Activated CD8-positive, alpha-beta memory T cell treated with anti-CD3 and anti-CD28 coated beads for 4 hours (primary cell): ENCODE measurements around the gene ZNF628.

Experiments
- DNase-seq, 2 donors: peaks; one replicate each; pipeline ENCODE4 v3.0.0-alpha.2; 2020; ENCODE audit warnings: low read depth in 2 of 2

The ZNF628 gene

DNA sequence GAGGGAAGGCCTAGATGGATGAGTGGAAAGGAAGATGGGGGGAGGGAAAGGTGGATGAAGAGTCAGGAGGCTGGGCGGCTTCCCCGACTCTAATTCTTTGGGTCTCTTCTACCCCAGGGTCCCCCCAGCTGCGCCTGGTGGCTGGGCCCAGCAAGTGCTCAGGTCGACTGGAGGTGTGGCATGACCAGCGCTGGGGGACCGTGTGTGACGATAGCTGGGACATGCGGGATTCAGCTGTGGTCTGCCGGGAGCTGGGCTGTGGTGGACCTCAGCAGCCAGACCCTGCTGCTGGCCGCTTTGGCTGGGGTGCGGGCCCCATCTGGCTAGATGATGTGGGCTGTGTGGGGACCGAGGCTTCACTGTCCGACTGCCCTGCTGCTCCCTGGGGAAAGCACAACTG lies 21.3 kb downstream of the ZNF628 start:
- DNase-seq: no peak

DNA sequence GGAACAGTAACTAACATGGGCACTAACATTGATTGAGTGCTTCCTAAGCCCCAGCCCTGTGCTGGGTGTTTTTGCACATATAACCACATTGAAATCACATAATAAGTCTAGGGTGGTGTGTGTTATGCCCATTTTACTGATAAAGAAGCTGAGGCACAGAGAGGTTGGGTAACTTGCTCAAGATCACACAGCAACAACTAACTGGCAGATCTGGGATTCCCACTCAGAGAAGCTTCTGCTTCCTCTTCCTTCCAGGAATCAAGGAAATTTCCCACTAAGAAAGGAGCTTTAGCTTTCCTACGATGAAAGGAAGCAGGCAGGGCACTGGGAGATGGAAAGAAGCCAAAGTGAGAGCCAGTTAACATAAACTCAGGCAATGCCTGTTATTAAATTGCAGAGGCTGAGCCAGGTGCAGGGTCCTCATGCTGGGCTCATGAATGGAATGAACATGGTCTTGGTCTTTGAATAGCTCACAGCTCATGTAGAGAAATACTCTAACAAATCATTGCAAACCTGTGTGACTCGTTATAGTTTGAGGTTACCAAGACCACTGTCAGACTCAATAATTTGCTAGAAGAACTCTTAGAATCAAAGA lies 21.9 kb downstream of the ZNF628 start:
- DNase-seq: no peak

- DNase-seq: no peak
Observed at GRCh38 chr19:55500368-55500952, 24.0 kb downstream of the ZNF628 start.

- no peak for DNase-seq
Observed at GRCh38 chr19:55502197-55502952, 26.0 kb downstream of the ZNF628 start.

DNA sequence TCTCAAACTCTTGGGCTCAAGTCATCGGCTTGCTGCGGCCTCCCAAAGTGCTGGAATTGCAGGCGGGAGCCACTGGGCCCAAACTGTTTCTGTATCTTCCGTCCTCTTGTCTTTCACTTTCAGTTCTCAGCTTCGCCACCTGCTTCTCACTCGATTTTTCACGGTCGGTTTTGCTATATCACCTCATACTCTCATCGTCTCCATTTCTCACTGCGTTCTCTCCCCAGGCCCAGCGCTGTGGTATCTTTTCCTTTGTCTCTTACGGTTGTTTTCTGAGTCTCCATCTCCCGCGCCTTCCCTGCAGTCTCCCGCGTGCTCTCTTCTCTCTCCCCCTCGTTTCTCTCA lies 26.7 kb downstream of the ZNF628 start:
- no peak for DNase-seq

- peak; percentile 80 to 81 for DNase-seq
Observed at GRCh38 chr19:55503502-55504251, 27.3 kb downstream of the ZNF628 start.

GRCh38 chr19:55504252-55504603 lies 27.8 kb downstream of the ZNF628 start:
- DNase-seq: no peak

DNA sequence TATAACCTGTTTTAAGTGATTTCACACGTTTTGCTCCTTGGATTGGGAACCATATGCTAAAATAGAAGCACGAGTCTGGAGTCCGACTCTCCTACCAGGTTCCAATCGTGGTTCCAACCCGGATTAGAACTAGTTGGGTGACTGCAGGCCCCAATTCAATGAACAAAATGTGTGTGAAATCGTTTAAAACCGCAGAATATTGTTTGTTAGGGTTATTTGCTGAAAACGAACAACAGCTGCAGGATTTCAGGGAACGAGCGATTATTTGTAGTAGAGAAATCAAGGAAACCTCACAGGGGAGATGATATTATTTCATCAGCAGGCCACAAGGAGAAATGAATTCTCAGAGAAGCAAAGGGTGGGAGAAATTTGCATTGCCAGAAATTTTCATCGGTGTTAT lies 28.6 kb downstream of the ZNF628 start:
- no peak for DNase-seq

GRCh38 chr19:55508120-55508519 lies 31.7 kb downstream of the ZNF628 start:
- no peak for DNase-seq

- peak; percentile 82 to 84 for DNase-seq
Observed at GRCh38 chr19:55516878-55517620, 40.6 kb downstream of the ZNF628 start.

- no peak for DNase-seq
Observed at GRCh38 chr19:55519451-55520311, 43.3 kb downstream of the ZNF628 start.

DNA sequence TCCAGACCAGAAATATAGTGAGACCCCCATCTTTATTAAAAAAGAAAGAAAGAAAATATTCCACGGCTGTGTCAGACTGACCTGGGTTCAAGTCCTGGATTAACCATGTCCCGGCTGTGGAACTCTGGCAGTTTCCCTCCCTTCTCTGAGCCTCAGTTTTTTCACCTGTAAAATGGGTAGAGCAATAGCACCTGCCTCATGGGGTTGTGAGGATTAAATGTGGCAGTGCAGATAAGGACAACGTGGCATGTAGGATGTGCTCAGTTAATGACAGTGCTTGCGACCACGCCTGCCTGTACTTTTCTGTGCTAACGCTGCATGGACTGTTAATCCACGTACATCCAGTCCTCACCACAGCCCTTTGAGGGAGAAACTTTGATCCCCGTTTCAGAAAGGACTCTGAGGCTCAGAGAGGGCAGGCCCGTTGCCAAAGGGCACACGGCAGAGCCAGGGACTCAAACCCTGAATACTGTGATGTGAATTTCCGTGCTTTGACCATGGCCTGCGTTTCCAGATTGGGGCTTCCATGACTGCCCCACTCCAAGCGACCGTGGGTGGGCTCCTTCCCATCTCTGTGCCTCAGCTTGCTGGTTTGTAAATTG lies 44.4 kb downstream of the ZNF628 start:
- no peak for DNase-seq

GRCh38 chr19:55525289-55526101 lies 49.1 kb downstream of the ZNF628 start:
- DNase-seq: no peak

GRCh38 chr19:55526216-55527196 lies 50.1 kb downstream of the ZNF628 start:
- DNase-seq: no peak

DNA sequence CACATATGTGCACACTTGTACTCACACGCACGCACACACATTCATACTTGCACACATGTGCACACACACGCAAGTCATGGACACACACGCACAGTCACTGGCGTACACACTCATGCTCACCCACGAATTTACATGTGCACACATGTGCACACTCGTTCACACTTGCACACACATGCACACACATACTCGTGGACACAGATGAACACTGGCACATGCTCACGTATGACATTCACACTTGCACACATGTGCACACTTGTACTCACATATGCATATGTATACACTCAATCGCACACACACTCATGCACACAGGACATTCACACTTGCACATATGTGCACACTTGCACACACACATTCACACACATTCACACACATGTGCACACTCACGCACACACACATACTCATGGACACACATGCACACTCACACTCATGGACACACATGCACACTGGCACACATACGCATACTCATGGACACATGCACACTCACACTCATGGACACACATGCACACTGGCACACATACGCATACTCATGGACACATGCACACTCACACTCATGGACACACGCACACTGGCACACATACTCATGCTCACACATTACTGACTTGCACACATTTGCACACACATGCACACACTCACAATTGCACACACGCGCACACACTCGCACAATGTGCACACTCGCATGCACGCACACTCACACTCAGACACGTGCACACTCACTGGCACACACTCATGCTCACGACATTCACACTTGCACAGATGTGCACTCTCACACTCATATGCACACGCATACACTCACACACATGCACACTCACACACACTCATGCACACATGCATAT lies 51.0 kb downstream of the ZNF628 start:
- no peak for DNase-seq

- DNase-seq: no peak
Observed at GRCh38 chr19:55528030-55528803, 51.8 kb downstream of the ZNF628 start.
